ENCODE data around the gene CHST14.

DNA sequence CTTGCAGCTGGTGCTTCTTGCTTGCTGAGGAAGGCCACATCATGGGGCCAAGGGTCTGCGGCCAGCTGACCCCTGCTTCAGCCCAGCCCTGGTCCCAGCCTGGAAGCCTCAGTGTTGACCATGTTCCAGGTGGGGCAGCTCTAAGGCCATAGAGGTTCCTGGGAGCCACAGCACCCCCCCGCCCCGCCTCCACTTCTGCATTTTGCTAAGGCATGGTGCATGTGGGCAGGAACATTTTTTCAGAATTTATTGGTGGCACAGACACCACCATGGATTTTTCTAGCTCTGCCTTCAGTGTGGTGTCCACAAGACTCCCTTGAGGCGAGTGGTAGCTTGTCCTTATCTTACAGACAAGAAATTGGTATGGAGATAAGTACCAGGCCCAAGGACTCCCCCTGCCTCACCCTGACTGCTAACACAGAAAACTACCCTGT lies 1.9 kb upstream of the CHST14 start:
- TF ChIP-seq CTCF (IDR thresholded peaks at IDR 0.05) (no peak), POLR2A (IDR thresholded peaks at IDR 0.05) (no peak)

Data from heart left ventricle (tissue), 13 donors.